GM19023 (cell line): Measurements from ENCODE around the gene ITGAD.

Source experiments
- ATAC-seq: cut with Tn5 transposase; IDR thresholded peaks from one replicate; pipeline ENCODE4 v1.9.1; 2021; ENCODE audit warnings: mild to moderate bottlenecking, moderate library complexity; ENCODE audit not compliant: unreplicated experiment

ITGAD gene

DNA sequence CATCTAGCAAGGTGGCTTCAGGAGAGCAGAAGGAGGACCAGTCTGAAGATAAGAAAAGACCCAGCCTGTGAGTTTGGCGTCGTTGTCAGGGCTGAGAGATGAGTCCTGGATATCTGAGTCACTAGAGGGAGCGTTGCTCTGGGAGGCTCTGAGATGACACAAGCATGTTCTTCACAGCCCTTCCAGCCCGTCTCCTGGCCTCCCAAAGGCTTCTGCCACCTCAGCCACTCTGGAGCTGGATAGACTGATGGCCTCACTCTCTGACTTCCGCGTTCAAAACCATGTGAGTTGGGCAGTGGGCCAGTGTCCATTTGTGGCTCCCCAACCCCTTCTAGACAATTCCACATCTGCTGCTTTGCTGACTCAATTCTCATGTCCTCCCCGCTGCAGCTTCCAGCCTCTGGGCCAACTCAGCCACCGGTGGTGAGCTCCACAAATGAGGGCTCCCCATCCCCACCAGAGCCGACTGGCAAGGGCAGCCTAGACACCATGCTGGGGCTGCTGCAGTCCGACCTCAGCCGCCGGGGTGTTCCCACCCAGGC lies 81.1 kb downstream of the ITGAD start:
- no peak for ATAC-seq

GRCh38 chr16:31474773-31475738 lies 81.9 kb downstream of the ITGAD start:
- ATAC-seq, result no peak

DNA sequence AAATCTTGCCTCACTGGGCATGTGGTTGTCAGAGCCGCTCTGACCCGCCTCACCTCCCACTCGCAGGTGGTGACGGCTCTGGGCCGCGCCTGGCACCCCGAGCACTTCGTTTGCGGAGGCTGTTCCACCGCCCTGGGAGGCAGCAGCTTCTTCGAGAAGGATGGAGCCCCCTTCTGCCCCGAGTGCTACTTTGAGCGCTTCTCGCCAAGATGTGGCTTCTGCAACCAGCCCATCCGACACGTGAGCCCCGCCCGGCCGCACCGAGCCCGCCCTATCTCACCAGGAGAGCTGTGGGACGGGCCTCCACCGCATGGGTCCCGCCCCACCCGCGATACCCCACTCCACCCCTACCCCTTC lies 82.8 kb downstream of the ITGAD start:
- no peak for ATAC-seq
